HepG2 (cell line): ENCODE data around the gene RRBP1. TPM values are rescaled to one million over a fixed set of nuclear protein-coding genes. Genes with fewer than 3 reads are reported as not detected.

Experiments
- CREB1 ChIP-seq, 2 experiments: fragments of 450-650 bp in 1 of 2; IDR thresholded peaks; 2 replicates each; pipeline ENCODE4 v1.6.1; 2016 to 2017; ENCODE audit warnings: control low read depth in 1 of 2, mild to moderate bottlenecking in 1 of 2, missing compliant biosample characterization in 1 of 2, missing genetic modification characterization in 1 of 2
- FOXK1 ChIP-seq: sonication (generic); formaldehyde crosslinking; IDR thresholded peaks from 2 replicates; pipeline ENCODE4 v1.4.0; 2020; ENCODE audit warnings: low read depth, missing genetic modification reagents, borderline replicate concordance
- IRX3 ChIP-seq: sonication (generic); formaldehyde crosslinking; IDR thresholded peaks from 2 replicates; pipeline ENCODE4 v1.8.1; 2023; ENCODE audit warnings: mild to moderate bottlenecking, low read depth, missing genetic modification reagents, borderline replicate concordance
- JUNB ChIP-seq: sonication (generic); formaldehyde crosslinking; IDR thresholded peaks from 2 replicates; pipeline ENCODE4 v1.8.0; 2022; ENCODE audit warnings: missing genetic modification reagents, mild to moderate bottlenecking, borderline replicate concordance
- KLF16 ChIP-seq, 2 experiments: sonication (generic) in 1 of 2; formaldehyde crosslinking in 1 of 2; IDR thresholded peaks; 2 replicates each; pipeline versions ENCODE4 v1.6.1 to v1.8.0; 2016 to 2023; ENCODE audit warnings: missing genetic modification reagents in 2 of 2, missing compliant biosample characterization in 1 of 2
- MIER2 ChIP-seq: IDR thresholded peaks from 2 replicates; pipeline ENCODE4 v1.6.1; 2016; ENCODE audit warnings: missing biosample characterization, missing genetic modification reagents
- MZF1 ChIP-seq: sonication (generic); formaldehyde crosslinking; IDR thresholded peaks from 2 replicates; pipeline ENCODE4 v1.8.1; 2023; ENCODE audit warnings: mild to moderate bottlenecking, missing genetic modification reagents, borderline replicate concordance
- SRSF4 ChIP-seq: fragments of 200-400 bp; formaldehyde crosslinking; IDR thresholded peaks from one replicate; pipeline ENCODE4 v1.6.1; 2018; ENCODE audit warnings: mild to moderate bottlenecking, low read depth, low read length, moderate library complexity; ENCODE audit not compliant: poor library complexity, severe bottlenecking
- TBL1XR1 ChIP-seq: fragments of 150-350 bp; IDR thresholded peaks from 2 replicates; pipeline ENCODE4 v1.6.1; 2014; ENCODE audit warnings: borderline replicate concordance, low read length; ENCODE audit not compliant: partially characterized antibody
- ZBTB1 ChIP-seq: sonication (generic); formaldehyde crosslinking; IDR thresholded peaks from 2 replicates; pipeline ENCODE4 v1.4.0; 2020; ENCODE audit warnings: missing genetic modification reagents, borderline replicate concordance
- ZBTB37 ChIP-seq: sonication (generic); formaldehyde crosslinking; IDR thresholded peaks from 2 replicates; pipeline ENCODE4 v1.4.0; 2020; ENCODE audit warnings: mild to moderate bottlenecking, missing genetic modification reagents
- ZNF263 ChIP-seq: sonication (generic); formaldehyde crosslinking; IDR thresholded peaks from 2 replicates; pipeline ENCODE4 v1.4.0; 2020; ENCODE audit warnings: missing genetic modification reagents
- ZNF326 ChIP-seq: sonication (generic); formaldehyde crosslinking; IDR thresholded peaks from 2 replicates; pipeline ENCODE4 v1.4.0; 2020; ENCODE audit warnings: missing genetic modification reagents, borderline replicate concordance
- polyA plus RNA-seq, 8 experiments: library from polyadenylated mRNA; depleted of rRNA in 3 of 8; stranded (reverse) in 7 of 8; unstranded in 1 of 8; fragments of >200 nt; fragmentation: Illumina TruSeq in 4 of 8; extraction: Trizol in 4 of 8; gene quantifications; 2 replicates each; pipeline versions ENCODE4 v1.2.1 to v1.2.3, GENCODE V29; 2011 to 2016; ENCODE audit warnings: low read depth in 4 of 8, missing spikeins in 1 of 8, mixed read lengths in 1 of 8; ENCODE audit not compliant: insufficient read depth in 1 of 8
- total RNA-seq, 5 experiments: library from RNA; depleted of rRNA; stranded (reverse); fragments of >200 nt; fragmentation: Illumina TruSeq; extraction: Trizol; gene quantifications; 2 replicates each; pipeline ENCODE4 v1.2.3, GENCODE V29; 2016; ENCODE audit warnings: low read depth in 1 of 5
- TF ChIP-seq, protein P1 (sequence below): sonication (generic); formaldehyde crosslinking; IDR thresholded peaks from 2 replicates; pipeline ENCODE4 v1.4.0; 2020; ENCODE audit warnings: mild to moderate bottlenecking, missing genetic modification reagents
- TF ChIP-seq, protein P2 (sequence below): sonication (generic); formaldehyde crosslinking; IDR thresholded peaks from 2 replicates; pipeline ENCODE4 v1.5.1; 2020; ENCODE audit warnings: mild to moderate bottlenecking, missing genetic modification reagents, moderate library complexity

RRBP1 gene
- total and polyA plus RNA-seq, 2 of the 13 experiments (the other 11 are each of a cell fraction or from before 2014, with no cell fraction given): 150 to 222 TPM

- no peak for TF ChIP-seq ZBTB1 (CRISPR knock-in tag)
- TF ChIP-seq SRSF4: no peak
- TF ChIP-seq, protein P1, sequence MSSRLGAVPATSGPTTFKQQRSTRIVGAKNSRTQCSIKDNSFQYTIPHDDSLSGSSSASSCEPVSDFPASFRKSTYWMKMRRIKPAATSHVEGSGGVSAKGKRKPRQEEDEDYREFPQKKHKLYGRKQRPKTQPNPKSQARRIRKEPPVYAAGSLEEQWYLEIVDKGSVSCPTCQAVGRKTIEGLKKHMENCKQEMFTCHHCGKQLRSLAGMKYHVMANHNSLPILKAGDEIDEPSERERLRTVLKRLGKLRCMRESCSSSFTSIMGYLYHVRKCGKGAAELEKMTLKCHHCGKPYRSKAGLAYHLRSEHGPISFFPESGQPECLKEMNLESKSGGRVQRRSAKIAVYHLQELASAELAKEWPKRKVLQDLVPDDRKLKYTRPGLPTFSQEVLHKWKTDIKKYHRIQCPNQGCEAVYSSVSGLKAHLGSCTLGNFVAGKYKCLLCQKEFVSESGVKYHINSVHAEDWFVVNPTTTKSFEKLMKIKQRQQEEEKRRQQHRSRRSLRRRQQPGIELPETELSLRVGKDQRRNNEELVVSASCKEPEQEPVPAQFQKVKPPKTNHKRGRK (CRISPR knock-in tag): 0 out of 2 replicates have a peak, but pooled peaks have one; percentile 20
- peak; percentile 81 for TF ChIP-seq ZBTB37
- peak in 1 of 2 experiments; percentile 61; a peak in 1 of 4 replicates for TF ChIP-seq KLF16 (CRISPR knock-in tag; IDR thresholded peaks at IDR 0.05)
- peak; percentile 87 for TF ChIP-seq TBL1XR1
- no peak for TF ChIP-seq JUNB (CRISPR knock-in tag)
- peak; percentile 70; the same call in 1 of the 2 replicates for TF ChIP-seq ZNF263 (CRISPR knock-in tag)
- TF ChIP-seq FOXK1 (CRISPR knock-in tag): peak; percentile 70
- peak; percentile 87 for TF ChIP-seq IRX3 (CRISPR knock-in tag)
- TF ChIP-seq ZNF326: 0 out of 2 replicates have a peak, but pooled peaks have one; percentile 59
- peak; percentile 81 for TF ChIP-seq MIER2 (CRISPR knock-in tag)
- TF ChIP-seq, protein P2, sequence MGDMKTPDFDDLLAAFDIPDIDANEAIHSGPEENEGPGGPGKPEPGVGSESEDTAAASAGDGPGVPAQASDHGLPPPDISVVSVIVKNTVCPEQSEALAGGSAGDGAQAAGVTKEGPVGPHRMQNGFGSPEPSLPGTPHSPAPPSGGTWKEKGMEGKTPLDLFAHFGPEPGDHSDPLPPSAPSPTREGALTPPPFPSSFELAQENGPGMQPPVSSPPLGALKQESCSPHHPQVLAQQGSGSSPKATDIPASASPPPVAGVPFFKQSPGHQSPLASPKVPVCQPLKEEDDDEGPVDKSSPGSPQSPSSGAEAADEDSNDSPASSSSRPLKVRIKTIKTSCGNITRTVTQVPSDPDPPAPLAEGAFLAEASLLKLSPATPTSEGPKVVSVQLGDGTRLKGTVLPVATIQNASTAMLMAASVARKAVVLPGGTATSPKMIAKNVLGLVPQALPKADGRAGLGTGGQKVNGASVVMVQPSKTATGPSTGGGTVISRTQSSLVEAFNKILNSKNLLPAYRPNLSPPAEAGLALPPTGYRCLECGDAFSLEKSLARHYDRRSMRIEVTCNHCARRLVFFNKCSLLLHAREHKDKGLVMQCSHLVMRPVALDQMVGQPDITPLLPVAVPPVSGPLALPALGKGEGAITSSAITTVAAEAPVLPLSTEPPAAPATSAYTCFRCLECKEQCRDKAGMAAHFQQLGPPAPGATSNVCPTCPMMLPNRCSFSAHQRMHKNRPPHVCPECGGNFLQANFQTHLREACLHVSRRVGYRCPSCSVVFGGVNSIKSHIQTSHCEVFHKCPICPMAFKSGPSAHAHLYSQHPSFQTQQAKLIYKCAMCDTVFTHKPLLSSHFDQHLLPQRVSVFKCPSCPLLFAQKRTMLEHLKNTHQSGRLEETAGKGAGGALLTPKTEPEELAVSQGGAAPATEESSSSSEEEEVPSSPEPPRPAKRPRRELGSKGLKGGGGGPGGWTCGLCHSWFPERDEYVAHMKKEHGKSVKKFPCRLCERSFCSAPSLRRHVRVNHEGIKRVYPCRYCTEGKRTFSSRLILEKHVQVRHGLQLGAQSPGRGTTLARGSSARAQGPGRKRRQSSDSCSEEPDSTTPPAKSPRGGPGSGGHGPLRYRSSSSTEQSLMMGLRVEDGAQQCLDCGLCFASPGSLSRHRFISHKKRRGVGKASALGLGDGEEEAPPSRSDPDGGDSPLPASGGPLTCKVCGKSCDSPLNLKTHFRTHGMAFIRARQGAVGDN (CRISPR knock-in tag): peak; percentile 96
- peak; percentile 78 for TF ChIP-seq CREB1 (IDR thresholded peaks at IDR 0.05)
- no peak for TF ChIP-seq CREB1 (CRISPR knock-in tag; IDR thresholded peaks at IDR 0.05)
- no peak for TF ChIP-seq MZF1 (CRISPR knock-in tag)
Observed at GRCh38 chr20:17682103-17682888, at the start of gene RRBP1 (continued).
